ENCODE measurements around the gene NUPR1.
A peak's percentile ranks its signal among the peaks of the same experiment; 100 is the strongest.
"Not testable (repeated sequence)": the region's sequence is repeated elsewhere in the genome, so short reads cannot be mapped to it uniquely, and the experiment has no call there.

Gene NUPR1

DNA sequence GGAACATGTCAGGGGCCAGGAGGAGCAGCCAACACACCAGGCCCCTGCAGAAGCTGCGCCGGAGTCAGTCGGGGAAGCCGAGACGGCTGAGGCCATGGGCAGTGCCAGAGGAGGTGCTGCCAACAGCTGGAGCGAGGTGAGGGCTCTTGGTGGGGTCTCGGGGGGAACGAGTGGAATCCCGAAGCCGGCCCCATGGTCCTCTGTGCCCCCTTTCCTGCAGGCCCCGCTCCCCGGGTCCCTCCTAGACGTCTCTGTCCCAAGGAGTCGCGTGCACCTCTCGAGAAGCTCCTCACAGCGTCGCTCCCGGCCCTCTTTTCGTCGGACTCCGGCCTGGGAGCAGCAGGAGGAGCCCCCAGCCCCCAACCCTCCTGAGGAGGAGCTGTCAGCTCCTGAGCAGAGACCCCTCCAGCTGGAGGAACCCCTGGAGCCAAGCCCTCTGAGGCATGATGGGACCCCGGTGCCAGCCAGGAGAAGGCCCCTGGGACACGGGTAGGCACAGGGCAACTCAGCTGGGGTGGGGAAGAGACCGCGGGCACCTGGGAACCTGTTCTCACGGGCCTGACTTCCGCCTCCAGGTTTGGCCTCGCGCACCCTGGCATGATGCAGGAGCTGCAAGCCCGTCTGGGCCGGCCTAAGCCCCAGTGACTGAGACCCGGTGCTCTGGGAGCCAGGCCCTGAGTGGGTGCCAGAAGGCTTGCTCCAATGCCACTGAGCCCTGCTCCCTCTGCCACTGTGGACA, 40.7 kb downstream of the NUPR1 start:
- DNase-seq, result no peak

DNA sequence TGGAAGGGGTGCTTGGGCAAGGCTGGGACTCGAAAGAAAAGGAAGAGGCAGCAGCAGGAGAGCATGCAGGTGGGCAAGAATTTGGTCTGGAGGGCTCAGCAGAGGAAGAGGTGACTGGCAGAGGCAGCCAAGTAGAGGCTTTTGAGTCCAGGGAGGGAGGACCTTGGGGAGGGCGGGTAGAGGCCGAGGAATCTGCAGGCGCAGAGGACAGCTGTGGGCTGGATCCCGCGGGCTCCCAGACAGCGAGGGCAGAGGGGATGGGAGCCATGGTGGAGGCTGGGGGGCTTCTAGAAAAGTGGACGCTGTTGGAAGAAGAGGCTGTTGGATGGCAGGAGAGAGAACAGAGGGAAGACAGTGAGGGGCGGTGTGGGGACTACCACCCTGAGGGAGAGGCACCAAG, 41.4 kb downstream of the NUPR1 start:
- no peak for DNase-seq

DNA sequence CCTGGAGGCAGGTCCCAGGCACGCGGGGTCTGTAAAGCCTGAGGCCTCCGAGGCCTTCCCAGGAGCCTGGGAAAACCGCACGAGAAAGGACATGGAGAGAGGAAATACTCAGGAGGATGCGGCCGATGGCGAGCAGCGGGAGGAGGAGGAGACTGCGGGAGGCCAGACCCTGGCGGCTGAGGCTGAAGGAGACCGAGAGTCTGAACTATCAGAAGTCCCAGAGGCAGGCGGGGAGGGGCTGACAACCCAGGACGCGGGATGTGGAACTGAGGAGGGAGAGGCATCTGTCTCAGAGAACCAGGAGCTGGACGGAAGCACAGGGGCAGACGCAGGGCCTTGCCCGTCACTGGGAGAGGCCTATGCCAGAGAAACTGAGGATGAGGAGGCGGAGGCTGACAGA, 41.9 kb downstream of the NUPR1 start:
- DNase-seq, result no peak

DNA sequence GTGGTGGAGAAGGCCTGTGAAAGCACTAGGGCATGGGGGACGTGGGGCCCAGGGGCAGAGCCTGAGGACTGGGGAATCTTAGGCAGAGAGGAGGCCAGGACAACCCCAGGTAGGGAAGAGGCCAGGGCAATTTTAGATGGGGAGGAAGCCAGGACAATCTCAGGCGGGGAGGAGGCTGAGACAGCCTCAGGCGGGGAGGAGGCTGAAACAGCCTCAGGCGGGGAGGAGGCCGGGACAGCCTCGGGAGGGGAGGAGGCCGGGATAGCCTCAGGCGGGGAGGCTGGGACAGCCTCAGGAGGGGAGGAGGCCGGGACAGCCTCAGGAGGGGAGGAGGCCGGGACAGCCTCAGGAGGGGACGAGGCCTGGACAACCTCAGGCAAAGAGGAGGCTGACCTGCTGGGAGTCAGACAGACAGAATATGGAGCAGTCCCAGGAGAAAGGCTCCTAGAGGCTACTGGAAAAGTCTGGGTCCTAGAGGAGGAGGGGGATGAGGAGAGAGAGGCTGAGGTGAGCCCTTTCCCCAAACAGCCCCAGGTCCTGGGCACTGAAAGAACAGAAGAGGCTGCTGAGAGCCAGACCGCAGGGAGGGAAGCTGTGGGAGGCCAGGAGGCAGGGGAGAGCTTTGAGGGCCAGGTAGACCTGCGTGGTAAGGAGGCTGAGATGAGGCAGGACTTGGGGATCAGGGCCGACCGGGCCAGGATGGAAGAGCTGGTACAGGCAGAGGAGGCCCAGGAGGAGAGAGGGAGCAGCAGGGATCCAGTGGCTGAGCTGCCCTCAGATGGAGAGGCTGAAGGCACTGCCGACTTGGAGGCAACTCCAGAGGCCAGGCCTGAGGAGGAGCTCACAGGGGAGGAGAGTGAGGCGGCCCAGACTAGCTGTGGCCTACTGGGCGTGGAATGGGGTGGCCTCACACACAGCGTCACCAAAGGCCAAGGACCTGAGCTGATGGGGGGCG, 42.7 kb downstream of the NUPR1 start:
- DNase-seq, result no peak

DNA sequence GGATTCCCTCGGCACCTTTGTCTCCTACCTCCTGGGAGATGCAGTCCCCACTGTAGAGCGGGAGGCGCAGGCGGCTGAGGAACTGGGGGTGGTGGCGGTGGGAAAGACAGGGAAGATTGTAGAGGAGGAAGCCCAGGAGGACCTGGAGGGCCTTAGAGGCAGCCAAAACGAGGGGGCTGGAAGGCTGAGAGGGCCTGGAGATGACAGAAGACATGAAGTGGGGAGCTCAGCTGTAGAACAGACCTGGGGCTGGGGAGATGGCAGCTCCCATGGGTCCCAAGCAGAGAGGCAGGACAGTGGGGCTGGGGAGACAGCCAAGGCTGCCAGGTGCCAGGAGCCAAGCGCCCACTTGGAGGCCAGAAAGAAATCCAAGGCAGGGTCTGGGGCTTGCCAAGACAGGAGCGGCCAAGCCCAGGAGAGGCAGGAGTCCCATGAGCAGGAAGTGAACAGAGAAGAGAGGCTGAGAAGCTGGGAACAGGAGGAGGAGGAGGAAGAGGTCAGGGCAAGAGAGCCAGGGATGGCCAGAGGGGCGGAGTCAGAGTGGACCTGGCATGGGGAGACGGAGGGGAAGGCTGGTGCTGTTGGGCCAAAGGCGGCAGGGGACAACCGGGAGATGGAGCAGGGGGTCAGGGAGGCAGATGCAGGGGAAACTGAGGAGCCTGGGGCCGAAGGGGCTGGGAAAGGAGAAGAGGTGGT, 43.5 kb downstream of the NUPR1 start:
- DNase-seq, result peak; percentile 60

DNA sequence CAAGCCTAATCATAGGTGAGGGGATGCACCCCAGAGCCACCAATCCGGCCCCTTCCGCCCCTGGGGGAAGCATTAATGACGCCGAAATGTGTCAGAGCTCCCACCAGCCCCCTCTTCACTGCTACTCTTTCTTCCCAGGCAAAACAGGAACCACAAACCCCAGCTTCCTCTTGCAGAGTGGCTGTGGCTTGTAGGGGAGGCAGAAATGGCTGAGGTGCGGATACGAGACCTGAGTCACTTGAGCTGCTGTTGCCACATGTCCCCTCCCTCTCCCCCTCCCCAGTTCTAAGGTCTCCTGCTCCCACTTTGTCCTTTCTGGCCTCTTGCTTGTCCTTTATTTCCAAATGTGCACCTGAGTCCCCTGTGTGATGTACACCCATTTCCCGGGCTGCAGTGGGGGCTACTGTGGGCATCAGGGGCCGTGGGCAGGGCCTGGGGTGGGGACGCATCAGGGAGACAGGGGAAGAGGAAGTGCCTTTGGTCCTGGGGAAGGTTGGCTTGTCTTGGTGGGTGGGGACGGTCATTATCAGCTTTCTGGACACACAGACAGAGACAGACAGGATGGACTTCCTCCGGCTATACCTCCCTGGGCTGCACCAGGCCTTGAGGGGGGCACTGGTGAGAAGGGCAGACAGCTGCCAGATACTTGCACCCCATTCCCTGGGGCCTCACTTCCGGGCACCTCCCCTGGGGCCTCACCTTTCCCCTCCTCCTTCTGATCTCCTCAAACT, 44.5 kb downstream of the NUPR1 start, which contains the start of gene APOBR:
Gene APOBR (plus strand): TSS at position 523 of the 731 bp plus-strand sequence. CDS start 39 bp downstream, at position 562.
- DNase-seq, result peak; percentile 85

DNA sequence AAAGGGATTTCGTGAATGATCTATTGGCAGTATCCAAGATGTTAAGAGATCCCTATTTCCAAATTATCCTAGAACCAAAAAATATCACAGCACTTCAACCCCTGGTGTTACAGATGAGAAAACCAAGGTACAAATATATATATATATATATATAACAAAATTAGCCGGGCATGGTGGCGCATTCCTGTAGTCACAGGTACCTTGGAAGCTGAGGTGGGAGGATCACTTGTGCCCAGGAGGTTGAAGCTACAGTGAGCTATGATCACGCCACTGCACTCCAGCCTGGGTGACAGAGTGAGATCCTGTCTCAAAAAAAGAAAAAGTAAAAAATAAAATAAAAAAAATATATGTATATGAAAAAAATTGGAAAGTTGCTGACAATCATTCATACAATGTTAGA, 46.3 kb downstream of the NUPR1 start:
- DNase-seq, result no peak

DNA sequence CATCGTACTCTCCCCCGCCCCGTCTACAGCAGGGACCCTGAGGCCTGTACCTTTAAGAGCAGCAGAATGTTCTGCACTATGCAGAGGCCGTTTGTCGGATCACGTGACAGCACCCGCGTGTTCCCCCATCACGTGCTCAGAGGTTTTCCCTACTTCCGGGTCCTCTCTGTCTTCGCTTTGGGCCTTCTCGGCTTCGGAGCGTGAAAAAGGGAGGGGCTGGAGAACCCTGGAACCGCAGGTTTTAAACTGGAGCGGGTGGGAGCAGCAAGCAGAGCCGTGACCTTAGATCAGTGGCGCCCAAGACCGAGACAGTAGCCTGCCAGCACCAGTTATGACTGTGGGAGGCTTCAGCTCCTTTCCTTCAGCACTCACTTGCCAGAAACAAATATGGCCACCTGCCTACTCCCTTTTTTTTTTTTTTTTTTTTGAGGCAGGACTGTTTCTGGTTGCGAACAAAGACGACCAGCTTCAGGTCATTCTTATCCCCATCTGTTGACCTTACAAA, 46.8 kb downstream of the NUPR1 start, which contains the start of gene CLN3:
Gene CLN3 (minus strand): TSS at position 105 of the 505 bp plus-strand sequence. CDS start 315 bp downstream, outside the sequence.
- DNase-seq, result peak; percentile 89

DNA sequence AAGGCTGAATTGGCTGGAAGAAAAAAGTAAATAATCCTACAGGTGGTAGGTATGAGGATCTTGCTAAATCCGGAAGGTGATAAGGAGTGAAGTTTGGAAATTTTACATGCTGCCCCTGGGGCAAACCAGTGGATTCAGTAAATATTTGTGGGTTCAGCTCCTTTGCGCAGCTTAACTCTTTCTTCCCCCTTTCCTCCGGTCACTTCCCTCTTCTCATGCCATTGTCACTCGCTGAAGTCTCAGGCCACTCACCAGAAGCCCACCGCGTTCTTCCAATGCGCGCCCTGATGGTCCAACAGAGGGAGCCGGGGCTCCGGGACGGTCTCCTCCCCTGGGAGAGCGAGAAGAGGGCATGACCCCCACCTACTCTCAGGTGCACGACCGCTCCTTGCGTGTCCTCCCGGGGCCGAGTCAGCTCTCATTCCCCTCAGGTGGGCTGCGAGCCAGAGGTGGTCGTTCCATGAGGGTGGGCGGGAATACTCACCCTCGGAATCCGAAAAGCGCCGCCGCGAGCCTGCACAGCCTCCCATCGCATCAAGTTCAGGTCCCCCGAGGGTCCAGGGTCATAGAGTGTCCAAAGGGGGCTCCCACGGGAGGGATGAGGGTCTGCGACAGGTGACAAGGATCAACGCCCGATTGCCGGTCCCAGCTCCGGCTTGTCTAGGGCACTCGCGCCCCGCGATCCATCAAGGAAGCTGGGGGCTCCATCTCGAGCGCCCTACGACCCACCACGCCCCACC, 47.4 kb downstream of the NUPR1 start:
- DNase-seq, result peak; percentile 58

DNA sequence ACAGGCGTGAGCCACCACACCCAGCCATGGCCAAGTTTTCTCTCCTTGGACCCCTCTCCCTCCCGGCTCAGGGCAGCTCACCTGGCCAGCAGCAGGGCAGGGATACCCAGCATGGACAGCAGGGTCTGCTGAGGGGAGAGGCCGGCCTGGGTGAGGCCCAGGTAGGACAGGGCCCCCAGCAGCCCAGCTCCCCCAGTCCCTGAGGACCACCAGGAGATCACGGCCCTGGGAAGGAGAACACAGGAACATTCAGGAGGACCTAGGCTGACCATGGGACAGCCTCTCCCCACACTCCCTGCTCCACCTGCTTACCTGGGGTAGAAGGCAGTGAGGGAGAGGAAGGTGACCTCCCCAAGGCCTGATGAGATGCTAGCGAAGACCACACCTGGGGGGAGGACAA, 52.5 kb downstream of the NUPR1 start:
- no peak for DNase-seq

DNA sequence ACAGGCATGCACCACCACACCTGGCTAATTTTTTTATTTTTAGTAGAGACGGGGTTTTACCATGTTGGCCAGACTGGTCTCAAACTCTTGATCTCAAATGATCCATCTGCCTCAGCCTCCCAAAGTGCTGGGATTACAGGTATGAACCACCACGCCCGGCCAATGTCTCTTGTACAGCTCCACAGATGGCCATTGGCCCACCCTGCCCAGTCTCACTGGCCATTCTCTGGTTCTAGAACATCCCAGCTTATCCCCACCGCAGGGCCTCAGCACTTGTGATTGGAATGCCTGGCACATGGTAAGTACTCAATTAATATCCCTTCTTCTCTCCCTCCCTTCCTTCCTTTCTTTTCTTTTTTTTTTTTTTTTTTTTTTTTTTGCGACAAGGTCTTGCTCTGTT, 55.4 kb downstream of the NUPR1 start:
- not testable (repeated sequence) for DNase-seq
